GM21447 (cell line): ENCODE data around the gene TYW1.
"Not testable (repeated sequence)": the region's sequence is repeated elsewhere in the genome, so short reads cannot be mapped to it uniquely, and the experiment has no call there.

Experiments used
- ATAC-seq: cut with Tn5 transposase; IDR thresholded peaks from one replicate; pipeline ENCODE4 v1.9.1; 2021; ENCODE audit not compliant: unreplicated experiment

Gene TYW1

GRCh38 chr7:67229018-67229417, 232.4 kb downstream of the TYW1 start:
- ATAC-seq = not testable (repeated sequence)

DNA sequence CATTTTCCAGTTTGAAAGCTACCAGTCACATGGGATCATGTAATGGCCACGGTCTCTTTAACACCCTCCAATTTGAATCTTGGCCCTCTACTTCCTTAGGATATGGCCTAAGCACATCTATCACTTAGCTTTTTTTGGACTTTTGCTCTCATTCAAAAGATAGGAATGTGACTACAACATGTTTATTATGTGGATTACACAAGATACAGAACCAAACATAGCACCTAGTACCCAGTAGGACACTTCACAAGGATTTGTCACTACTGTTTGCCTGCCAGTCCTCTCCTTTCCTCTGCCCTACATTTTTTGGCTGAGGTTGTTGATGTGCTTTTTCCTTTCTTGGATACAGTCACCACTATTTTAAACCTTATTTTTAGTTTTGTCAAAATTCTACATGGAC, 233.4 kb downstream of the TYW1 start:
- ATAC-seq = not testable (repeated sequence)

DNA sequence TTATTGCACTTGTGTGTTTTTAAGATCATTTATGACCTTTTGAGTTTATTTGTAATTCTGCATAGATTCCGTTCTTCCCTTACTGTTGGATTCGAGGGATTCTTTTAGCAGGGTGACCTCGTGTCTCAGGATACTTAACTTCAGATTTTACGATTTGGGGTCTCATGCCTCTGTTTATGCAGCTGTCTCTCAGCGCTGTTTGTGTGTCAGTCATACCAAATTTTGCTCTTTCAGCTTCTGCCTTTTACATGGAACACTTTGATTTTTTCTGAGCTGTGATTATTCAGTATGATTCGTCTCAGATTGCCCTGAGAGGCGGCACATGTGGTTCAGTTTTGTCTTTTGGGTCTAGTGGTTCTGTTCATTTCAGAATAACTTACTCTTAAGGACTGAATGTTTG, 236.9 kb downstream of the TYW1 start:
- ATAC-seq = not testable (repeated sequence)

GRCh38 chr7:67236216-67236615, 239.6 kb downstream of the TYW1 start:
- not testable (repeated sequence) for ATAC-seq

- ATAC-seq = not testable (repeated sequence)
These were observed 246.2 kb downstream of the TYW1 start for GRCh38 chr7:67242871-67243270.

GRCh38 chr7:67248364-67248763, 251.7 kb downstream of the TYW1 start:
- not testable (repeated sequence) for ATAC-seq

DNA sequence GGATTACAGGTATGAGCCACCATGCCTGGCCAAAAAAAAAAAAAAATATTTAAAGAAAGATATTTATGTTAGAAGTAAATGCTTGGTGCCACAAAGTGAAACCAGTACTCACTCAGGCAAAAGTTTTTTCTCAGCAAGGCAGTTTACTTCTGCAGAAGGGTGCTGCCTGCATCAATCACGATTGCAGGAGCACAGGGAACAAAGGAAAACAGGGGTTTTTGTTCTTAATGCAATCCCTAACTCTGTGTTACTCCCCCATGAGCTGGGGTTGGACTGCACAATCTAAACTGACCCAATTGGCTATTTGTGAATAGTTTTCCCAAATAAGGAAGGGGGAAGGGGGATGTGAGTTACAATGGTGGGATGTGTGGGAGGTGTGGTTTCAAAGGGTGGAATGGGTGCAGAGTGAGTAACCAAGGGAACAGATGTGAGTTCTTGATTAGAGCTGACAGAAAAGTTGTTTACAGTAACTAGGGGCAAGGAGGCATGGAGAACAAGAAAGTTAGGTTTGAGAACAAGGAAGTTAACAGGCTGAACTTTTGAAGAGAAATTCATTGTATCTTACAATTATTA, 255.4 kb downstream of the TYW1 start:
- ATAC-seq = no peak

- ATAC-seq = not testable (repeated sequence)
These were observed 258.4 kb downstream of the TYW1 start for GRCh38 chr7:67255076-67255475.

- ATAC-seq = not testable (repeated sequence)
These were observed 261.1 kb downstream of the TYW1 start for GRCh38 chr7:67257779-67258178.

GRCh38 chr7:67259363-67259762, 262.7 kb downstream of the TYW1 start:
- not testable (repeated sequence) for ATAC-seq

GRCh38 chr7:67260166-67260586, 263.5 kb downstream of the TYW1 start:
- ATAC-seq = not testable (repeated sequence)

GRCh38 chr7:67264000-67264399, 267.4 kb downstream of the TYW1 start:
- ATAC-seq = not testable (repeated sequence)

- not testable (repeated sequence) for ATAC-seq
These were observed 269.4 kb downstream of the TYW1 start for GRCh38 chr7:67266070-67266469.

DNA sequence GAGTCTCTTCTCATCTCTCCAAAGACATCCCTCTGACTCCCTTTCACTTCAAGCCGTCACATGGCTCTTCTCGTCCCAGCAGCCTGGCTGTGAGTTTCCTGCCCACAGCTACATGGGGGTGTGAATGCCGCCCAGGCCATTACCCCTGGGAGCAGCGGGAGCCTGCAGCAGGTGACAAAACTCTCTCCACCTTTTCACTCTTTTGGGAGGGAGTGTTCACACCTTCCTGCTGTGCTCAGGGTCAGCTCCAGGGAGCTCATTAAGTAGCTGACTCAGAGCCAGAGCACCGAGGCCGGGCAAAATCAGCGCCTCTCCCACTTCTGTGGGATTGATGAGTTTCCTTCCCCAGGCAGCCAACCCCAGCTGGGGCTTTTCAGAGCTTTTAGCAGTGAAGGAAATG, 271.3 kb downstream of the TYW1 start:
- ATAC-seq = no peak

DNA sequence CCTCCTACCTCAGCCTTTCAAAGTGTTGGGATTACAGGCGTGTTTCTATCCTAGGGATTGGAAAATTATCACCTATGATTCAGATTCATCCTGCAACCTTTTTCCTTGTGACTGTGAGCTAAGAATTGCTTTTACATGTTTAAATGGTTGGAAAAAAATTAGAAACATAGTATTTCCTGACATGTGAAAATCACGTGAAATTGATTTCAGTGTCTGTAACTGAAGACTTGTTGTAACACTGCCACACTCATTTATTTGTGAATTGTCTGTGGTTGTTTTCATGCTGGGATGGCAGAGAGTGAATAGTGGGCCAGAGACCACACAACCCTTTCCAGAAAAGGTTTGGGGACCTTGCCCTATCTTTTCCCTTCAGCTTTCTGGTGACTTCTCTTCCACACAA, 273.3 kb downstream of the TYW1 start:
- not testable (repeated sequence) for ATAC-seq
